Measurements from ENCODE around the gene THAP10.

DNA sequence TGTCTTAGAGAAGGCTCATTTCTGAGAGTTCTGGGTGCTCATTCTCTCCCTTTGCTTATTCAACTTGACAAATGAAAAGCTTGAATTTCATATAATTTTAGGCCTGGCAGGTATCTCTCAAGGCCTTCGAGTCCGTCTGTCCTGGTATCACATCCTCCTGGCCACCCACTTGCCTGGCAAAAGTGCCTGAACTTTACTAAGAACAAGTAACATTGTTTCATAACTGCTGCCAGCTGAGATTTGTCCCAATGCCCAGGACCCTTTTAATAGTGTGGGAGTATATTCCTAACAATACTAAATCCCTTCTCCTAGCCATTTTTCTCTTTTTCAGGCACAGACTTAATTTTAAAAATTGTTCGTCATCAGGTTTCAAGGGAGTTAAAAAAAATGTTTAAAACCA is 56.4 kb downstream of the THAP10 start:
- TF ChIP-seq EZH2phosphoT487 (IDR thresholded peaks at IDR 0.05; ENCODE audit: low read depth, severe bottlenecking, unreplicated experiment) (no peak), EZH2 (IDR thresholded peaks at IDR 0.05; ENCODE audit: borderline replicate concordance) (no peak)
- TF ChIP-seq, protein P1, sequence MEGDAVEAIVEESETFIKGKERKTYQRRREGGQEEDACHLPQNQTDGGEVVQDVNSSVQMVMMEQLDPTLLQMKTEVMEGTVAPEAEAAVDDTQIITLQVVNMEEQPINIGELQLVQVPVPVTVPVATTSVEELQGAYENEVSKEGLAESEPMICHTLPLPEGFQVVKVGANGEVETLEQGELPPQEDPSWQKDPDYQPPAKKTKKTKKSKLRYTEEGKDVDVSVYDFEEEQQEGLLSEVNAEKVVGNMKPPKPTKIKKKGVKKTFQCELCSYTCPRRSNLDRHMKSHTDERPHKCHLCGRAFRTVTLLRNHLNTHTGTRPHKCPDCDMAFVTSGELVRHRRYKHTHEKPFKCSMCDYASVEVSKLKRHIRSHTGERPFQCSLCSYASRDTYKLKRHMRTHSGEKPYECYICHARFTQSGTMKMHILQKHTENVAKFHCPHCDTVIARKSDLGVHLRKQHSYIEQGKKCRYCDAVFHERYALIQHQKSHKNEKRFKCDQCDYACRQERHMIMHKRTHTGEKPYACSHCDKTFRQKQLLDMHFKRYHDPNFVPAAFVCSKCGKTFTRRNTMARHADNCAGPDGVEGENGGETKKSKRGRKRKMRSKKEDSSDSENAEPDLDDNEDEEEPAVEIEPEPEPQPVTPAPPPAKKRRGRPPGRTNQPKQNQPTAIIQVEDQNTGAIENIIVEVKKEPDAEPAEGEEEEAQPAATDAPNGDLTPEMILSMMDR (IDR thresholded peaks at IDR 0.05; ENCODE audit: poor library complexity), result no peak
